Keratinocyte (primary cell): Measurements from ENCODE around the gene CASP10.

Experiments used
- EZH2 ChIP-seq: IDR thresholded peaks from one replicate; pipeline ENCODE4 v1.6.1; 2012; ENCODE audit warnings: inconsistent platforms, mild to moderate bottlenecking, low read length, moderate library complexity
- TF ChIP-seq, protein P1 (sequence below), 3 experiments: IDR thresholded peaks in 1 of 3; conservative IDR thresholded peaks in 1 of 3; optimal IDR thresholded peaks in 1 of 3; 2 replicates in 2 of 3; 3 replicates in 1 of 3; pipeline versions ENCODE3 to v1.5.1; 2011; ENCODE audit warnings: low read length in 3 of 3, mild to moderate bottlenecking in 3 of 3, moderate library complexity in 2 of 3, control low read depth in 1 of 3, inconsistent platforms in 1 of 3; ENCODE audit not compliant: insufficient read depth in 2 of 3; ENCODE audit errors: extremely low read depth in 1 of 3

DNA sequence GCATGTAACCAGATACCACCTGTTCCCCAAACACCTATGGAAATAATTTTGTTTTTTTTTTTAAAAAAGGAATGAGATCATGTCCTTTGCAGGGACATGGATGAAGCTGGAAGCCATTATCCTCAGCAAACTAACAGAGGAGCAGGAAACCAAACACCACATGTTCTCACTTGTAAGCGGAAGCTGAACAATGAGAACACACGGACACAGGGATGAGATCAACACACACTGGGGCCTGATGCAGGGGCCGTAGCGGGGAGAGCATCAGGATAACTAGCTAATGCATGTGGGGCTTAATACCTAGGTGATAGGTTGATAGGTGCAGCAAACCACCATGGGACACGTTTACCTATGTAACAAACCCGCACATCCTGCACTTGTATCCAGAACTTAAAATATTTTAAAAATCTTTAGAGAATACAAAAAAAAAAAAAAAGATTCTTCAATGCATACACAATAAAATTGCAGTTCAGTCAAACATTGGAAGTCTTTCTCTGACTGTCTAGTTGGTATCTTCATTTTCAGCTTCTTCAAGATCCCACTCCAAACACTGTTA lies 11.6 kb upstream of the CASP10 start:
- TF ChIP-seq, protein P1, sequence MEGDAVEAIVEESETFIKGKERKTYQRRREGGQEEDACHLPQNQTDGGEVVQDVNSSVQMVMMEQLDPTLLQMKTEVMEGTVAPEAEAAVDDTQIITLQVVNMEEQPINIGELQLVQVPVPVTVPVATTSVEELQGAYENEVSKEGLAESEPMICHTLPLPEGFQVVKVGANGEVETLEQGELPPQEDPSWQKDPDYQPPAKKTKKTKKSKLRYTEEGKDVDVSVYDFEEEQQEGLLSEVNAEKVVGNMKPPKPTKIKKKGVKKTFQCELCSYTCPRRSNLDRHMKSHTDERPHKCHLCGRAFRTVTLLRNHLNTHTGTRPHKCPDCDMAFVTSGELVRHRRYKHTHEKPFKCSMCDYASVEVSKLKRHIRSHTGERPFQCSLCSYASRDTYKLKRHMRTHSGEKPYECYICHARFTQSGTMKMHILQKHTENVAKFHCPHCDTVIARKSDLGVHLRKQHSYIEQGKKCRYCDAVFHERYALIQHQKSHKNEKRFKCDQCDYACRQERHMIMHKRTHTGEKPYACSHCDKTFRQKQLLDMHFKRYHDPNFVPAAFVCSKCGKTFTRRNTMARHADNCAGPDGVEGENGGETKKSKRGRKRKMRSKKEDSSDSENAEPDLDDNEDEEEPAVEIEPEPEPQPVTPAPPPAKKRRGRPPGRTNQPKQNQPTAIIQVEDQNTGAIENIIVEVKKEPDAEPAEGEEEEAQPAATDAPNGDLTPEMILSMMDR (optimal IDR thresholded peaks at IDR 0.05 in 1 of 3, IDR thresholded peaks at IDR 0.05 in 1 of 3, conservative IDR thresholded peaks at IDR 0.05 in 1 of 3; ENCODE audit: extremely low read depth in 1 of 3, insufficient read depth in 2 of 3, low read length in 3 of 3), result no peak
- no peak for TF ChIP-seq EZH2
